ENCODE data around the gene EDEM3.

EDEM3 gene

GRCh38 chr1:184665360-184665759 lies 89.3 kb downstream of the EDEM3 start:
- DNase-seq, result no peak

- DNase-seq, result no peak
Measured at GRCh38 chr1:184664661-184665060, 90.0 kb downstream of the EDEM3 start.

GRCh38 chr1:184664042-184664660 lies 90.5 kb downstream of the EDEM3 start:
- peak; percentile 65 for DNase-seq

GRCh38 chr1:184661801-184662200 lies 92.9 kb downstream of the EDEM3 start:
- DNase-seq, result no peak

- no peak for DNase-seq
Measured at GRCh38 chr1:184660462-184661191, 94.0 kb downstream of the EDEM3 start.

- DNase-seq, result no peak
Measured at GRCh38 chr1:184658055-184658454, 96.6 kb downstream of the EDEM3 start.

- DNase-seq, result no peak
Measured at GRCh38 chr1:184656221-184656620, 98.4 kb downstream of the EDEM3 start.

- DNase-seq, result no peak
Measured at GRCh38 chr1:184655185-184655584, 99.5 kb downstream of the EDEM3 start.

- peak; percentile 10 for DNase-seq
Measured at GRCh38 chr1:184650177-184650866, 104.3 kb downstream of the EDEM3 start.

- no peak for DNase-seq
Measured at GRCh38 chr1:184649451-184649888, 105.2 kb downstream of the EDEM3 start.

GRCh38 chr1:184648856-184649201 lies 105.8 kb downstream of the EDEM3 start:
- DNase-seq, result no peak

- DNase-seq, result no peak
Measured at GRCh38 chr1:184648160-184648855, 106.3 kb downstream of the EDEM3 start.

- DNase-seq, result no peak
Measured at GRCh38 chr1:184647471-184647870, 107.2 kb downstream of the EDEM3 start.

- DNase-seq, result no peak
Measured at GRCh38 chr1:184646824-184647223, 107.8 kb downstream of the EDEM3 start.

- DNase-seq, result no peak
Measured at GRCh38 chr1:184646178-184646701, 108.4 kb downstream of the EDEM3 start.

- no peak for DNase-seq
Measured at GRCh38 chr1:184644771-184645170, 109.9 kb downstream of the EDEM3 start.

- DNase-seq, result no peak
Measured at GRCh38 chr1:184643661-184644060, 111.0 kb downstream of the EDEM3 start.

- DNase-seq, result no peak
Measured at GRCh38 chr1:184641894-184642293, 112.8 kb downstream of the EDEM3 start.

- DNase-seq, result no peak
Measured at GRCh38 chr1:184640505-184640904, 114.2 kb downstream of the EDEM3 start.
